Measurements from ENCODE around the gene BABAM2.

DNA sequence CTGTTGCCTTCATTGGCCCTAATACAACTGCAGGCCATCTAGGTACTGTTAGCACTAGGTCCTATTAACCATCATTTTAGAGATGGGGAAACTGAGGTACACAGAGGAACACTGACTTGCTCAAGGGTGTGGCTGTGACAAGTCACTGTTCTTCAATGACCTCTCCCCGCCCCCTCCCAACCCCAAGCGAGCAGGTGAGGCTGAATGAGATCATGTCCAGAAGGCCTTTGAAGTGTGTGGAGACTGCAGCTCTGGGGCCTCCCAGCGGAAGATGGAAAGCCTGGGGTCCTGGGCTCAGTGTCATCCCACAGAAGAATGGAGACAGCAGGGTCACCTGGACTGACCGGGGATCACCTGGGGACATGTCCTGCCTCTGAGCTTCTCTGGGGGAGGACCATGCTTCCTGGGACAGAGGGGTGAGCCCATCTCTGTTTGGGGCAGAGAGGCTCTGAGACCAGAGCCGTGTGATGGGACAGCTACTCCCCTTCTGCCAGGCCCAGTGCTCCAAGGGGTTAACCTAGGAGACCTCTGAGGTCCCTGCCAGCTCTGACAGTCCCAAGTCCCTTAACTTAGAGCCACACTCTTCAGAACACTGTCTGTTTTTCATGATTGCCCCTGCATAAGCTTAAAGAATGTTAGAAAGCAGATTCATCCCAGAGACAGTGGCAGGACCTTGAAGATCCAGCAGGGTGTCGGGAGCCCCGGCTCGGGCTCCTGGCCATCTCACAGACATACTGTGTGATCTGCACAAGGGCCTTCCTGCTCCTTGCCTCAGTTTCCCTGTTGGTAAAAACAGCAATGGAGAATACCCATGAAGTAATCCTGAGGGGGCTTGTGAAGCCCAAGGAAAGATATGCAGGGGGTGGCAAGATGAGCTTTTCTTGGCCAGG, 485.5 kb downstream of the BABAM2 start:
- TF ChIP-seq EZH2phosphoT487 (IDR thresholded peaks at IDR 0.05; ENCODE audit: insufficient read depth, low read depth) (no peak), EZH2 (IDR thresholded peaks at IDR 0.05; ENCODE audit: insufficient read depth, poor library complexity, severe bottlenecking) (no peak)
